HG02973 (cell line): ENCODE results near the gene PARD6G.

Source experiments
- ATAC-seq: cut with Tn5 transposase; IDR thresholded peaks from one replicate; pipeline ENCODE4 v1.9.1; 2021; ENCODE audit warnings: moderate library complexity; ENCODE audit not compliant: unreplicated experiment

The PARD6G gene

DNA sequence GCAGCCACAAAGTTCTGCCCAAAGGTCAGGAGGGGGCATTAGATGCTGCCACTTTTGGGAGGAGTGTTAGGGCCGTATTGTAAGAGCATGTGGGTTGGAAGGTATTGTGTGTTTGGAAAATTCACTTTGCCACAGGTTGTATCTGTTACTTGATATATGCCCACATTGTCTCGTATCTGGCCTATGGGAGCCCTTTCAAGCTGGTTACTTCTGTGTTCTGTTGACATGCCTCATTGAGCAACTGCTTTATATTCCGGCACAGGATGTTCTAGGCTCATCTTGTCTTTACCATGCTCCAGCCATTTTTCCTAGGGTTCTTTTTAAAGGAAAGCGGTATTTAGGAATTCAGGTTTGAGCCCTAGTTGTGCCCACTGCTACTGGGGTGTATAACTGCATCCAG, 132.3 kb downstream of the PARD6G start:
- ATAC-seq = no peak

DNA sequence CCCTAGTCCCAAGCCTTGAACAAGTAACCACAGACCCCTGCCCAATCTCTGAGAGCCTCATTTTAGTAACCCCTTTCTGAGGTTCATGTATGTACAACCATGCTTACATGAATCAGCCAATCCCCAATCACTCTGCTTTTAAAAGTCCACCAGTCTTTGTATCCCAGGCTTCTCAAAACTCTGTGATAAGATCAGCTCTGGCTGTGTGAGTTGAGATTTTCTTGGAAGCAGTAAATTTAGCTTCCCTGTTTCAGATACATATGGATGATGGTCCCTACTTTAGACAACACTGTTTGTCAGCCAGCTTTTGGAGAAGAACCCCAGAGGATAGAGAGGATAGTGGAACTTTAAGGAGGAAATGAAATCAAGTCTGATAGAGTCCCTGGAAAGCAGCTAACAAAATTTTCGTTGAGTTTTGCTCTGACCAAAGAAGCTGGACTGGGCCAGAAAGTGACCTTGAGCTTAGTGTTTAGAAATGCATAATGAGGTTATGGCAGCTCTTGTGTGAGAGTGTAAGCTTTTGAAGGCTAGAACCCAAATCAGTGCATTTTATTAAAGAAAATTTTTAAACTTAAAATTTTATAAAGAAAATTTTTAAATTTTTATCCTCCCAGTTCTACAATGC, 134.6 kb downstream of the PARD6G start:
- no peak for ATAC-seq

DNA sequence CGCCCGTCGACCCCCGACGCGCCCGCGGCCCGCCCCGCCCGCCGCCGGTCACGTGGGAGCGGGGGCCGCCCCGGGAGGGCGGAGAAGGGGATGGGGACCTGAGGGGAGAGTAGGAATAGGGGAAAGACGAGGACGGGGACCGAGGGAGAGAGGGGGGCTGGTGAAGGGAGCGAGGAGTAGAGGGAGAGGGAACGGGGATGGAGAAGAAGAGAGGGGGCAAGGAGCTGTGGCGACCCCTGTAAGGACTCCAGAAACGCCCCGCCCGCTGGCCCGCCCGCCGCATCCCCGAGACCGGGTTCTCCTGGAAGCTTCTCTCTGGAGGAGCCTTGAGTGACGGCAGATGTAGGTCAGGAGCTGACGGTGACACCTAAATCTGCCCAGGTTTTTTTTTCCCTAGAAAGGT, 137.6 kb downstream of the PARD6G start:
- peak; percentile 24 for ATAC-seq

DNA sequence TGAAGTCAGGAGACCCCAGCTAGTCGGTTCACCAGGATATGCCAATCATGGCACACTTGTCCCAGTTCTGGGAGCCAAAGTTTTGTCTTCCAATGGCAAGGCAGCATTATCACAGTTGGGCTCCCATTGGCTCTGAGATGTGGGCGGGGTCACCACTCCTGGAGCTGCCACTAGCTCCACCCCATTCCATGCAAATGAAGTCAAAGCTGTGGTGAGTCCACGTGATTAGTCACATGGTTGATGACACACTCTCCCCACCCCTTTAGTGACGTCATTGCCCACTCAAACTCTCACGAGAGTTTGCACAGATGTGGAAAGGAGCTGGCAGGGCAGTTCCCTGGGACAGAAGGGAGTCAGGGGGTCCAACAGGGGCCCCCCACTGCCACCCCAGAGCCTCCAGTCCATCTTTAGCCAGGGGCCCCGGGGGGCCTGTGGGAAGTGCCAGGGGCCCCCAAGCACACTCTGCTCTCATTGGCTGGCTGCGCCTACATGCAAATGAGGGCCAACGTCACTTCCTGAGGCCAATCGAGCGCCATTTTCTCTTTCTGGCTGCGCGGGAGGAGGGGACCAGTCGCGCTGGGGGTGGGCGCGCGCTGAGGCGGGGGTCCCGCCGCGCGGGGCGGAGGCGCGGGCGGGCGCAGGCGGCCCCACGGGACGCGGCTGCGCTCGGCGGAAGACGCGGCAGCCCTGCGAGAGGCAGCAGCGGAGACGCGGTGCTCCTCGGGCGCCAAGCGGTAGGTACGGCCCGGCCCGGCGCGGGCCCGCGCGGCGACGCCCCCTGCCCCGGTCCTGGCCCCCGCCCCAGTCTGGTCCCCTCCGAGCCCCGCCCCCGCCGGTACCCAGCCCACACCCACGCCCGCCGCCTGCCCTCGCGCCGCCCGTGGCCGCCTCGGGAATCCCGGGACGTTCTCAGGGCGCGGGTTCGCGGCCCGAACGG, 138.3 kb downstream of the PARD6G start, which contains the start of gene ADNP2:
Gene ADNP2 (plus strand): TSS at position 524 of the 937 bp plus-strand sequence. CDS start 8,281 bp downstream, outside the sequence.
- peak; percentile 67 for ATAC-seq

DNA sequence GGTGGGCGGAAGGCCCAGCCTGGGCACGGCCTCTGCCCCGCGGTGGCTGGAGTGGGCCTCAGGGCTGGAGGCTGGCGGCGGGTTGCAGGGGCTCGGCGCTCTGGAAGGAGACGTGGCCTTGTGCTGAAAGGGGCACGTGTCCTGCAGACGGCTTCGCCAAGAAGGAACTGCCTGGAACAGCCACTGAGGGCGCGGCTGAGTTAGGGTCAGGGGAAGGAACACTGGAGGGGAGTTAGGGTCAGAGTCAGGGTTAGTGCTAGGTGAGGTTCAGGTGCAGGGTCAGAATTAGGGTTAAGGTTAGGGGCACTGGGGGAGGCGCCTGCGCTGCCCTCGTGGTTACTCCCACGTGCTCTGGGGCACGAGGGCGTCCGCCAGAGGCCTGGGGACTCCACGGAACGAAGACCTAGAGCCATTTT, 139.2 kb downstream of the PARD6G start:
- no peak for ATAC-seq

DNA sequence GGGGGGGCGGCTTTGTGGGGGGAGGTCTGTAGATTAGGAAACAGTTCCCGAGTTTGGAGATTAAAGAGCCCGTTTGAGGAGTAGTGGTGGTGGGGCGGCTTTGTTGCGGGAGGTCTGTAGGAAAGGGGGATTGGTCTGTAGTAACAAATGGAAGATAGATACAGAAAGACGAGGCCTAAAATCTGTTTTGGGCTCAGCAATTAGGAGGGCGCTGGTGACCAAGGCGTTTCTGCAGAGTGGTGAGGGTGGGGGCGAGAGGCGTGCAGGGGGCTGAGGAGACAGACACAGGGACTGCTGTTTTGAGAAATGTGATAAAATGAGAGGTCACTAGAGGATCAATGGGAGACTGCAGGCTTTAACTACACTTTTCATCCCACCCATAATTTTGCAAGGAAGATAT, 139.9 kb downstream of the PARD6G start:
- no peak for ATAC-seq
